Astrocyte (in vitro differentiated cells and primary cell): ENCODE data around the gene NET1.

Experiments used
- EZH2 ChIP-seq: IDR thresholded peaks from 2 replicates; pipeline ENCODE4 v1.6.1; 2012; ENCODE audit warnings: mild to moderate bottlenecking, low read length, inconsistent platforms; ENCODE audit not compliant: insufficient read depth
- TF ChIP-seq, protein P1 (sequence below): IDR thresholded peaks from 2 replicates; pipeline ENCODE4 v1.5.1; 2011; ENCODE audit warnings: low read depth, mild to moderate bottlenecking, inconsistent platforms, low read length, moderate library complexity; ENCODE audit not compliant: insufficient read depth

DNA sequence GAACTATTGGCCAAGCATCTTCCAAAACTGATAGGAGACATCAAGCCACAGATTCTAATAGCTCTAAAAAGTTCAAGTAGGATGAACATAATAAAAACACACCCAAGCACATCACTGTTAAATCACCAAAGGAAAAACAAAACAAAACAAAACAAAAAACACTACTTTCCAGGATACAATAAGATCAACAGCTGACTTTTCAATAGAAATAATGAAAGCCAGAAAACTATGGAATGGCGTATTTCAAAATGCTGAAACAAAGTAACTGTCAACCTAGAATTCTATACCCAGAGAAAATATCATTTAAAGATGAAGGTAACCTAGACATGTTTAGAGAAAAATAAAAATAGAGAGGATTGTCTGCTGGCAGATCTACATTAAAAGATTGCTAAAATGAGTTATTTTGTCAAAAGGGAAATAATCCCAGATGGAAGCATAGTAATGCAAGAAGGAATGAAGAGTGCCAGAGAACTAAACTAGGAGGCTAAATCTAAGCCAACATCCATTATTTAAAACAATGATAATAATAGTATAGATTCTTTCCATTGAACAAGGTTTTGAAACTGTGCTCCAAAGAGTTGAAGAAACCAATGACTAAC is 21.7 kb upstream of the NET1 start:
- TF ChIP-seq EZH2 = no peak
- TF ChIP-seq, protein P1, sequence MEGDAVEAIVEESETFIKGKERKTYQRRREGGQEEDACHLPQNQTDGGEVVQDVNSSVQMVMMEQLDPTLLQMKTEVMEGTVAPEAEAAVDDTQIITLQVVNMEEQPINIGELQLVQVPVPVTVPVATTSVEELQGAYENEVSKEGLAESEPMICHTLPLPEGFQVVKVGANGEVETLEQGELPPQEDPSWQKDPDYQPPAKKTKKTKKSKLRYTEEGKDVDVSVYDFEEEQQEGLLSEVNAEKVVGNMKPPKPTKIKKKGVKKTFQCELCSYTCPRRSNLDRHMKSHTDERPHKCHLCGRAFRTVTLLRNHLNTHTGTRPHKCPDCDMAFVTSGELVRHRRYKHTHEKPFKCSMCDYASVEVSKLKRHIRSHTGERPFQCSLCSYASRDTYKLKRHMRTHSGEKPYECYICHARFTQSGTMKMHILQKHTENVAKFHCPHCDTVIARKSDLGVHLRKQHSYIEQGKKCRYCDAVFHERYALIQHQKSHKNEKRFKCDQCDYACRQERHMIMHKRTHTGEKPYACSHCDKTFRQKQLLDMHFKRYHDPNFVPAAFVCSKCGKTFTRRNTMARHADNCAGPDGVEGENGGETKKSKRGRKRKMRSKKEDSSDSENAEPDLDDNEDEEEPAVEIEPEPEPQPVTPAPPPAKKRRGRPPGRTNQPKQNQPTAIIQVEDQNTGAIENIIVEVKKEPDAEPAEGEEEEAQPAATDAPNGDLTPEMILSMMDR = no peak
